Upper lobe of left lung (tissue), 4 donors: Measurements from ENCODE around the gene MARVELD3.

Source experiments
- CTCF ChIP-seq, 6 experiments: fragments of 450-650 bp in 4 of 6; fragments of 200-600 bp in 2 of 6; sonication (generic) in 2 of 6; IDR thresholded peaks; one replicate each; pipeline ENCODE4 v1.5.1; 2016 to 2019; ENCODE audit warnings: antibody characterized with exemption in 6 of 6
- POLR2A ChIP-seq, 4 donors: fragments of 450-650 bp; IDR thresholded peaks; one replicate each; pipeline ENCODE4 v1.5.1; 2016 to 2017; ENCODE audit warnings: antibody characterized with exemption in 4 of 4, mild to moderate bottlenecking in 2 of 4
- POLR2AphosphoS5 ChIP-seq, 2 donors: sonication (generic); formaldehyde crosslinking; IDR thresholded peaks; one replicate each; pipeline ENCODE4 v1.5.1; 2017; ENCODE audit warnings: antibody characterized with exemption in 2 of 2

GRCh38 chr16:71648921-71649320 is 22.9 kb downstream of the MARVELD3 start:
- TF ChIP-seq CTCF (IDR thresholded peaks at IDR 0.05) (peak in 2 of 6 experiments; percentile 8 to 25), POLR2A (IDR thresholded peaks at IDR 0.05) (no peak), POLR2AphosphoS5 (IDR thresholded peaks at IDR 0.05) (no peak)
